WERI-Rb-1 (cell line): ENCODE results near the gene ORMDL3.

ENCODE experiments used
- DNase-seq: peaks from one replicate; pipeline ENCODE4 v3.0.0-alpha.2; 2020
- H3K27ac ChIP-seq: fragments of 250-450 bp; sonication (Bioruptor Pico); 2 replicates; pipeline ENCODE4 v1.5.1; 2020; ENCODE audit warnings: mild to moderate bottlenecking, moderate library complexity
- H3K27me3 ChIP-seq: fragments of 250-450 bp; sonication (Bioruptor Pico); 2 replicates; pipeline ENCODE4 v1.5.1; 2021; ENCODE audit warnings: mild to moderate bottlenecking, low read depth, moderate library complexity; ENCODE audit not compliant: insufficient read depth, severe bottlenecking
- H3K36me3 ChIP-seq: fragments of 250-450 bp; sonication (Bioruptor Pico); 2 replicates; pipeline ENCODE4 v1.5.1; 2020; ENCODE audit warnings: mild to moderate bottlenecking, moderate library complexity
- H3K4me3 ChIP-seq: 2 replicates; pipeline ENCODE4 v1.5.1; 2011; ENCODE audit warnings: low read depth, mild to moderate bottlenecking, control low read depth, low read length
- H3K9me3 ChIP-seq: fragments of 250-450 bp; sonication (Bioruptor Pico); 2 replicates; pipeline ENCODE4 v1.5.1; 2021; ENCODE audit warnings: mild to moderate bottlenecking, moderate library complexity; ENCODE audit not compliant: severe bottlenecking
- TF ChIP-seq, protein P1 (sequence below): IDR thresholded peaks from 2 replicates; pipeline ENCODE4 v1.5.1; 2011; ENCODE audit warnings: low read depth, mild to moderate bottlenecking, control low read depth, inconsistent platforms, low read length

ORMDL3 gene

DNA sequence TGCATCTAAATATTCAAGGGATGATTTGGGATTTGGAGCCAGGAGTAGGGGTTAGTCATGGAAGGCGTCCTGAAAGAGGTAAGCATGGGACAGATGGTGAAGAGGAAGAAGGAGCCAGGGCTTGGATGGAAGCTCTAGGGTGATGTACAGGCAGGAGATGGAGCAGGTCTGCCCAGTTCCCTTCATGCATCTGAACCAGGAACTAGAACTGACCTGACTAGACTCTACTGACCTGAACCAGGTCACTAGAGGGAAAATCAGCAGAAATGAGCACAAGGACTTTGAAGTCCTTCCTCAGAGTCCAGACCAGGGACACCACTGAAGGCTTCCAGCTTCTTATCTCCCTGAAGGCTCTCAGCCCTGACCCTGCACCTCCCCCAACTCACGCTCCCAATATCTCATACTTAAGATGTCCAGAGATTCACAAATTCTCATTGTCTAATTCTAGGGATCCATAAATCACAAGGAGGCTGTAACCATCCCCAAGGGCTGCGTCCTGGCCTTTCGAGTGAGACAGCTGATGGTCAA lies 43.7 kb upstream of the ORMDL3 start:
- Histone ChIP-seq H3K9me3 (no peaks in the 10 kb centered on the region), H3K27me3 (no peaks in the 10 kb centered on the region), H3K4me3 (no peak overlapping the region), H3K36me3 (no peaks in the 10 kb centered on the region), H3K27ac (no peak overlapping the region)
- no peak for DNase-seq
- TF ChIP-seq, protein P1, sequence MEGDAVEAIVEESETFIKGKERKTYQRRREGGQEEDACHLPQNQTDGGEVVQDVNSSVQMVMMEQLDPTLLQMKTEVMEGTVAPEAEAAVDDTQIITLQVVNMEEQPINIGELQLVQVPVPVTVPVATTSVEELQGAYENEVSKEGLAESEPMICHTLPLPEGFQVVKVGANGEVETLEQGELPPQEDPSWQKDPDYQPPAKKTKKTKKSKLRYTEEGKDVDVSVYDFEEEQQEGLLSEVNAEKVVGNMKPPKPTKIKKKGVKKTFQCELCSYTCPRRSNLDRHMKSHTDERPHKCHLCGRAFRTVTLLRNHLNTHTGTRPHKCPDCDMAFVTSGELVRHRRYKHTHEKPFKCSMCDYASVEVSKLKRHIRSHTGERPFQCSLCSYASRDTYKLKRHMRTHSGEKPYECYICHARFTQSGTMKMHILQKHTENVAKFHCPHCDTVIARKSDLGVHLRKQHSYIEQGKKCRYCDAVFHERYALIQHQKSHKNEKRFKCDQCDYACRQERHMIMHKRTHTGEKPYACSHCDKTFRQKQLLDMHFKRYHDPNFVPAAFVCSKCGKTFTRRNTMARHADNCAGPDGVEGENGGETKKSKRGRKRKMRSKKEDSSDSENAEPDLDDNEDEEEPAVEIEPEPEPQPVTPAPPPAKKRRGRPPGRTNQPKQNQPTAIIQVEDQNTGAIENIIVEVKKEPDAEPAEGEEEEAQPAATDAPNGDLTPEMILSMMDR = no peak

DNA sequence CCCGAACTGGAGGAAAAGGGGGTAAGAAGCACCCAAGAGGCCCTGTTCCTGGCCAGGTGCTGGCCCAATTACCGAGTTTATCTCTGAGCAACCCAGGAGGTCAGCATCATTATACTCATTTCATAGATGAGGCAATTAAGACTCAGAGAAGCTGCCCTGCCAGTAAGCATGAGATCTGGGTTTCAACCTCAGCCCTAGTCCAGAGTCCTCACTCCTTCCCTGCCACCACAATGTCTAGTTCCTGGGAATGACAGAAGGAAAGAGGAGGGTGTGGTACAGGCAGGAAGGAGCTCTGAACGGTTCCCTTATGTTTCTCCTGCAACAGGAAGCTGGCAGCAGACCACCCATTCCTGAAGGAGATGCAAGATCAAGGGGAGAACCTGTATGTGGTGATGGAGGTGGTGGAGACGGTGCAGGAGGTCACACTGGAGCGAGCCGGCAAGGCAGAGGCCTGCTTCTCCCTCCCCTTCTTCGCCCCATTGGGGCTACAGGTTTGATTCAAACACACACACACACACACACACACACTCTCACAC lies 42.8 kb upstream of the ORMDL3 start:
- no peak for DNase-seq
- Histone ChIP-seq H3K9me3 (no peaks in the 10 kb centered on the region), H3K27me3 (no peaks in the 10 kb centered on the region), H3K4me3 (no peak overlapping the region), H3K27ac (no peak overlapping the region), H3K36me3 (no peaks in the 10 kb centered on the region)
- TF ChIP-seq, protein P1 = no peak

DNA sequence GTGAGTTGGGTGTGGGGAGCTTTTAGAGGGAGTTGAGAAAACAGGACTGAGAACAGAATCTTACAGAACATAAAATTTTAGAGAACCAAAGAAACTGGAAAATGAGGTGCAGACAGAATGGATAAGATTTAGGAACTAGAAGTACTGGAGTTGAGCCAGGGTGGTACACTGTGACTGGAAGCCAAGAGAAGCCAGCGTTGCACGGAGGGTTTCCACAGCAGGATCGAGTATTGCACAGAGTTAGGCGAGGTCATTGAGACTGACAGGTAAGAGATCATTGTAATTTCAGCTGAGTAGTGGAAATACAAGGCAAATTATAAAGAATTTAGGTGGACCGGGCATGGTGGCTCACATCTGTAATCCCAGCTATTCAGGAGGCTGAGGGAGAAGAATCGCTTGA lies 42.0 kb upstream of the ORMDL3 start:
- DNase-seq = no peak
- Histone ChIP-seq H3K9me3 (no peaks in the 10 kb centered on the region), H3K27me3 (no peaks in the 10 kb centered on the region), H3K36me3 (no peaks in the 10 kb centered on the region), H3K27ac (no peak overlapping the region), H3K4me3 (no peak overlapping the region)
- TF ChIP-seq, protein P1 = no peak

DNA sequence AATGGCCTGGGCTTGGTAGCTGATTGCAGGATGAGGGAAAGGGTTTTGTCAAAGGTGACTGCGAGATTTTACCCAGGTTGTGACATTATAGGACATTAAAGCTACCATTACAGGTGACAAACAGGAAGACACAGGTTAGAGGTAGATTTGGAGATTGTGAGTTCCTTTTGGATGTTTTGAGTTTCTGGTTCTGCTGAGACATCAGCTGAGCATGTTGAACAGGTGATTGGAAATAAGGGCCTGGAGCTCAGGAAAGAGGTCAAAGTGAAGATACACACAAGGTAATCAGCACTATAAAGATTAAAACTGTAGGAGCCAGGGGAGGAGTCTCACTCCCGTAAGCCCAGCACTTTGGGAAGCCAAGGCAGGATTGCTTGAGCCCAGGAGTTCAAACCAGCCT lies 41.4 kb upstream of the ORMDL3 start:
- Histone ChIP-seq H3K4me3 (no peak overlapping the region), H3K9me3 (no peaks in the 10 kb centered on the region), H3K27ac (no peak overlapping the region), H3K27me3 (no peaks in the 10 kb centered on the region), H3K36me3 (no peaks in the 10 kb centered on the region)
- DNase-seq = no peak
- TF ChIP-seq, protein P1 = no peak

DNA sequence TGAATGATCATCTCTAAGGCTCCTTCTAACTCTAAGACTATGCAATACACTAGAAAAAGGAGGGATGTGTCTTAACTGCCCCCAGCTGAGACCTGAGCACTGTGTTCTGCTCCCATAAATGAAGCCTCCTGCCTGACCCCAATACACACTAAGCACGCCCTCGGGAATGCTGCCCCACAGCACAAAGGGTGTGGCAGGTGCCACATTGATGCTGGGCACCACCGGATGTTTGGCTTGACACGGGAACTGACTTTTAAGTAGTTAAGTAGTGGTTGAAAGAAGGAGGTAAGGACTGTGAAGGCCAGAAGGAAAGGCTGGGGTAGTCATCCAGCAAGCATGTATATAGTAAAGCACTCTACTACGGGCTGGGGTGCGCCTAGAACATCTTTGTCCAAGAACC lies 39.4 kb upstream of the ORMDL3 start:
- Histone ChIP-seq H3K27ac (no peak overlapping the region), H3K9me3 (no peaks in the 10 kb centered on the region), H3K27me3 (no peaks in the 10 kb centered on the region), H3K36me3 (no peaks in the 10 kb centered on the region), H3K4me3 (no peak overlapping the region)
- DNase-seq = no peak
- TF ChIP-seq, protein P1 = no peak
